B cell (primary cell): ENCODE data around the gene PDE10A. TPM values are rescaled to one million over a fixed set of nuclear protein-coding genes. Genes with fewer than 3 reads are reported as not detected.

Experiments
- ATAC-seq: fragments of 200-7000 bp; cut with Tn5 transposase; one replicate; pipeline ENCODE4 v1.10.0; 2021; ENCODE audit warnings: low read depth, mild to moderate bottlenecking, moderate number of reproducible peaks, moderate library complexity
- CTCF ChIA-PET: fragments of 350-600 bp; sonication (Branson Sonifier 250); formaldehyde crosslinking; loops from one replicate; lab custom pipeline; 2021; ENCODE audit warnings: antibody characterized with exemption, inconsistent platforms; lab: Charles Lee
- POLR2A ChIA-PET: fragments of 350-600 bp; sonication (Branson Sonifier 250); formaldehyde crosslinking; loops from one replicate; lab custom pipeline; 2021; ENCODE audit warnings: antibody characterized with exemption; lab: Charles Lee
- DNase-seq: peaks from one replicate; pipeline ENCODE4 v3.0.0; 2013
- H2AFZ ChIP-seq: 2 replicates; pipeline ENCODE4 v1.6.1; 2012; ENCODE audit warnings: mild to moderate bottlenecking, low read depth, low read length; ENCODE audit not compliant: insufficient read depth, poor library complexity, severe bottlenecking
- H3K27ac ChIP-seq, 2 donors: 1 replicate in 1 of 2; 2 replicates in 1 of 2; pipeline ENCODE4 v1.5.1; 2012 to 2013; ENCODE audit warnings: low read length in 2 of 2, mild to moderate bottlenecking in 2 of 2, moderate library complexity in 1 of 2
- H3K27me3 ChIP-seq, 4 experiments: fragments of 200-600 bp in 1 of 4; sonication (generic) in 1 of 4; replicated peaks in 1 of 4; 1 replicate in 2 of 4; 2 replicates in 2 of 4; pipeline versions ENCODE4 v1.6.1 to v1.7.0; 2013 to 2016; ENCODE audit warnings: low read length in 3 of 4, mild to moderate bottlenecking in 2 of 4, mixed read lengths in 1 of 4, moderate library complexity in 1 of 4; ENCODE audit not compliant: insufficient read depth in 4 of 4, control insufficient read depth in 3 of 4; ENCODE audit errors: control extremely low read depth in 1 of 4
- H3K36me3 ChIP-seq, 2 experiments: replicated peaks in 1 of 2; 1 replicate in 1 of 2; 2 replicates in 1 of 2; pipeline versions ENCODE4 v1.6.1 to v1.7.1; 2013; ENCODE audit warnings: low read length in 1 of 2; ENCODE audit not compliant: insufficient read depth in 2 of 2, control insufficient read depth in 1 of 2; ENCODE audit errors: control extremely low read depth in 1 of 2, extremely low read depth in 1 of 2
- H3K4me1 ChIP-seq, 2 donors: fragments of 200-600 bp in 1 of 2; sonication (generic) in 1 of 2; 1 replicate in 1 of 2; 2 replicates in 1 of 2; pipeline versions ENCODE4 v1.5.1 to v1.6.1; 2013 to 2017; ENCODE audit warnings: low read length in 2 of 2; ENCODE audit not compliant: control insufficient read depth in 2 of 2, insufficient read depth in 2 of 2
- H3K4me2 ChIP-seq: replicated peaks from 2 replicates; pipeline ENCODE3; 2012; ENCODE audit warnings: mild to moderate bottlenecking, low read depth, low read length; ENCODE audit not compliant: poor library complexity, severe bottlenecking
- H3K4me3 ChIP-seq, 5 experiments: fragments of 200-600 bp in 1 of 5; sonication (generic) in 1 of 5; 1 replicate in 3 of 5; 2 replicates in 2 of 5; pipeline versions ENCODE4 v1.5.1 to v1.7.0; 2011 to 2016; ENCODE audit warnings: low read length in 4 of 5, mild to moderate bottlenecking in 4 of 5, low read depth in 2 of 5, control low read depth in 1 of 5, moderate library complexity in 1 of 5; ENCODE audit not compliant: insufficient read depth in 1 of 5; ENCODE audit errors: control extremely low read depth in 1 of 5, extremely low read depth in 1 of 5
- H3K79me2 ChIP-seq: fragments of 200-600 bp; sonication (generic); one replicate; pipeline ENCODE4 v1.6.0; 2016; ENCODE audit warnings: low read length; ENCODE audit not compliant: control insufficient read depth, insufficient read depth
- H3K9ac ChIP-seq: fragments of 200-600 bp; sonication (generic); 2 replicates; pipeline ENCODE4 v1.6.1; 2017; ENCODE audit warnings: mild to moderate bottlenecking, low read length, moderate library complexity
- H3K9me3 ChIP-seq, 3 donors: one replicate each; pipeline versions ENCODE4 v1.6.1 to v1.7.1; 2013; ENCODE audit warnings: low read length in 2 of 3; ENCODE audit not compliant: control insufficient read depth in 2 of 3, insufficient read depth in 1 of 3; ENCODE audit errors: control extremely low read depth in 1 of 3
- H4K20me1 ChIP-seq: 2 replicates; pipeline ENCODE4 v1.6.0; 2012; ENCODE audit warnings: mild to moderate bottlenecking, low read length; ENCODE audit not compliant: insufficient read depth, control insufficient read depth, poor library complexity, severe bottlenecking
- H3K27ac Mint-ChIP-seq: one replicate; pipeline ENCODE4 v1.8.0; 2021; ENCODE audit warnings: mixed read lengths
- H3K27me3 Mint-ChIP-seq: one replicate; pipeline ENCODE4 v1.8.0; 2021; ENCODE audit warnings: mixed read lengths
- H3K4me1 Mint-ChIP-seq: one replicate; pipeline ENCODE4 v1.8.0; 2021; ENCODE audit warnings: mixed read lengths
- H3K4me3 Mint-ChIP-seq: one replicate; pipeline ENCODE4 v1.8.0; 2021; ENCODE audit warnings: mixed read lengths
- H3K9me3 Mint-ChIP-seq: one replicate; pipeline ENCODE4 v1.8.0; 2022; ENCODE audit warnings: mixed read lengths; ENCODE audit not compliant: insufficient read depth
- EZH2 ChIP-seq: IDR thresholded peaks from 2 replicates; pipeline ENCODE4 v1.6.1; 2012; ENCODE audit warnings: borderline replicate concordance, low read depth, mild to moderate bottlenecking, moderate library complexity, low read length; ENCODE audit not compliant: insufficient read depth, poor library complexity, severe bottlenecking
- WGBS: methylation state at CpG from one replicate; pipeline ENCODE4 v1.1.5; 2013; ENCODE audit warnings: missing lambda C conversion rate; ENCODE audit not compliant: insufficient coverage; 5-methylcytosine and 5-hydroxymethylcytosine counted together
- intact Hi-C: fragments of 100-400 bp; cut with micrococcal nuclease; formaldehyde crosslinking; loops from one replicate; pipeline ENCODE4 v1.10.0; 2022
- polyA plus RNA-seq: library from polyadenylated mRNA; depleted of rRNA; stranded (reverse); fragments of >200 nt; gene quantifications from 2 replicates; pipeline ENCODE4 v1.2.3, GENCODE V29; 2012
- total RNA-seq, 2 donors: library from RNA; stranded (reverse); fragments of 120-200 nt in 1 of 2; gene quantifications; 1 replicate in 1 of 2; 2 replicates in 1 of 2; pipeline versions ENCODE4 v1.2.3 to v1.2.4, GENCODE V29; 2013 to 2022
- TF ChIP-seq, protein P1 (sequence below): fragments of 200-600 bp; IDR thresholded peaks from one replicate; pipeline ENCODE4 v1.8.0; 2022; ENCODE audit warnings: antibody characterized with exemption, mild to moderate bottlenecking

The PDE10A gene
- total and polyA plus RNA-seq, 2 donors (not counting 1 experiment from before 2014, with no cell fraction given), result not detected

DNA sequence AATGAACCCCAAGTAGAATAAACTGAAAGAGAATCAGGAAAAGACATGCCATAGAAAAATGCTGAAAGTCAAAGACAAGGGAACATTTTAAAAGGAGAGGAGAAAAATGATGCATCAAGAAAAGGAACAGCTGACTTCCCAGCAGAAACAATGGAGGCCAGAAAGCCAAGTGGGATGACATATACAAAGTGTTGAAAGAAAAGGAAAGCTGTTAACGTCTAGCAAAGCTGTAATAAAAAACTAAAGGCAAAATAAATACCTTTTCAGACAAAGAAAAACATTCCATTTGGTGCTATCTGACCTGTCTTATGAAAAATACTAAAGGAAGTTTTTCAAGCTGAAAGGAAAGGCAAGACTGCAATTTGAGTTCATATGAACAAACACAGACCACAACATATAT, 34.1 kb upstream of the PDE10A start:
- Histone ChIP-seq H2AFZ (no peak overlapping the region), H3K4me1 (no peaks in the 10 kb centered on the region), H3K9ac (no peak overlapping the region), H3K27me3 (no peaks in the 10 kb centered on the region), H3K4me3 (no peak overlapping the region), H3K4me2 (no peak overlapping the region), H3K9me3 (no peaks in the 10 kb centered on the region), H3K36me3 (no peaks in the 10 kb centered on the region), H4K20me1 (no peaks in the 10 kb centered on the region), H3K79me2 (no peaks in the 10 kb centered on the region), H3K27ac (no peak overlapping the region)
- TF ChIP-seq EZH2, result no peak
- TF ChIP-seq, protein P1, sequence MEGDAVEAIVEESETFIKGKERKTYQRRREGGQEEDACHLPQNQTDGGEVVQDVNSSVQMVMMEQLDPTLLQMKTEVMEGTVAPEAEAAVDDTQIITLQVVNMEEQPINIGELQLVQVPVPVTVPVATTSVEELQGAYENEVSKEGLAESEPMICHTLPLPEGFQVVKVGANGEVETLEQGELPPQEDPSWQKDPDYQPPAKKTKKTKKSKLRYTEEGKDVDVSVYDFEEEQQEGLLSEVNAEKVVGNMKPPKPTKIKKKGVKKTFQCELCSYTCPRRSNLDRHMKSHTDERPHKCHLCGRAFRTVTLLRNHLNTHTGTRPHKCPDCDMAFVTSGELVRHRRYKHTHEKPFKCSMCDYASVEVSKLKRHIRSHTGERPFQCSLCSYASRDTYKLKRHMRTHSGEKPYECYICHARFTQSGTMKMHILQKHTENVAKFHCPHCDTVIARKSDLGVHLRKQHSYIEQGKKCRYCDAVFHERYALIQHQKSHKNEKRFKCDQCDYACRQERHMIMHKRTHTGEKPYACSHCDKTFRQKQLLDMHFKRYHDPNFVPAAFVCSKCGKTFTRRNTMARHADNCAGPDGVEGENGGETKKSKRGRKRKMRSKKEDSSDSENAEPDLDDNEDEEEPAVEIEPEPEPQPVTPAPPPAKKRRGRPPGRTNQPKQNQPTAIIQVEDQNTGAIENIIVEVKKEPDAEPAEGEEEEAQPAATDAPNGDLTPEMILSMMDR, result no peak
- intact Hi-C loops, result no loop called here
- H3K27ac Mint-ChIP-seq, result no peak overlapping the region
- ATAC-seq (no peak), DNase-seq (no peak)
- no peaks in the 10 kb centered on the region for H3K4me1 Mint-ChIP-seq
- ChIA-PET POLR2A (no interaction called here), CTCF (no interaction called here)
- H3K27me3 Mint-ChIP-seq, result peaks cover 2% of the 10 kb centered on the region
- no peak overlapping the region for H3K4me3 Mint-ChIP-seq
- no CpG with 5 or more reads among the region's 1 CpG for WGBS
- H3K9me3 Mint-ChIP-seq, result peaks cover 4% of the 10 kb centered on the region

DNA sequence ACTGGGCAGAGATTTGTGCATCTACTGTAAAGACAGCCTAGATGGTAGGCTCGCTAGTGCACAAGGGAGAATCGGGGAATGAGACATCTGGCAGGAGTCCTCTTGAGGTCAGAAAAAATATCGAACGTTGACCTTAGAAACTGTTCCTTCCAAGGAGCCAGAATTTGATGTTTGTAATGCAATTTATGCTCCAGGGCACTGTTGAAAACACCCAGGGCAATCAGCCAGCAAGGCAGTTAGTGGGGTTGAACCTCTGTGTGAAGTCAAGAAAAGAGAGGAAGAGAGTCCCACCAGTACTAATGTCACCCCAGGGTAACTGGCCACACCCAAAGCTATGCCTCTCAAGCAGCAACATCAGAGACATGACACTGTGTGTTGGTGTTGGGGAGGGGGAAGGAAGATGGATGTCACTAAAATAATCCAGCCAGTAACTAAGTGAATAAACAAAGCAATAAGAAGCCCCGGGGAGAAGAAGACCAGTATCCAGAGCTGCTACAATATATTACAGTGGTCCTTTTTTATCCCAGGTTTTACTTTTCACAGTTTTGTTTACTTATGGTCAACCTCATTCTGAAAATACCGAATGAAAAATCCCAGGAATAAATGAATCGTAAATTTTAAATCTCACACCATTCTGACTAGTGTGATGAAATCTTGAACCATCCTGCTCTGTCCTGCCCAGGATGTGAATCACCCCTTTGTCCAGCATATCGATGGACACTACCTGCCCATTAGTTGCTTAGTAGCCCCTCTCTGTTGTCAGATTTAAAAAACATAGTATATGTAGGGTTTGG, 32.9 kb upstream of the PDE10A start:
- Histone ChIP-seq H2AFZ (no peak overlapping the region), H4K20me1 (no peaks in the 10 kb centered on the region), H3K4me2 (no peak overlapping the region), H3K27ac (no peak overlapping the region), H3K9ac (no peak overlapping the region), H3K27me3 (no peaks in the 10 kb centered on the region), H3K36me3 (no peaks in the 10 kb centered on the region), H3K4me3 (no peak overlapping the region), H3K4me1 (no peaks in the 10 kb centered on the region), H3K9me3 (peaks cover 0 to 5% (median 0%) of the 10 kb centered on the region in 3 donors), H3K79me2 (no peaks in the 10 kb centered on the region)
- Mint-ChIP-seq H3K4me1 (no peaks in the 10 kb centered on the region), H3K4me3 (no peak overlapping the region), H3K27ac (no peak overlapping the region), H3K27me3 (peaks cover 2% of the 10 kb centered on the region), H3K9me3 (no peaks in the 10 kb centered on the region)
- WGBS, result 93% methylated on average over 5 of the region's 8 CpGs
- ATAC-seq, result no peak
- POLR2A ChIA-PET, result no interaction called here
- intact Hi-C loops, result no loop called here
- DNase-seq, result no peak
- CTCF ChIA-PET, result no interaction called here
- TF ChIP-seq, protein P1, result no peak
- TF ChIP-seq EZH2, result no peak
